Spinal cord (tissue), 10 donors: Measurements from ENCODE around the gene PITX2. TPM values are rescaled to one million over a fixed set of nuclear protein-coding genes. Genes with fewer than 3 reads are reported as not detected.

Source experiments
- DNase-seq, 6 donors: peaks; one replicate each; pipeline versions ENCODE4 v3.0.0 to v3.0.0-alpha.2; 2013 to 2015; ENCODE audit warnings: low spot score in 6 of 6, low read depth in 4 of 6
- H3K27ac ChIP-seq: one replicate; pipeline ENCODE4 v1.5.1; 2013; ENCODE audit warnings: low read depth, low read length, control low read depth
- H3K27me3 ChIP-seq: one replicate; pipeline ENCODE4 v1.6.1; 2013; ENCODE audit warnings: low read length; ENCODE audit not compliant: control insufficient read depth, insufficient read depth
- H3K36me3 ChIP-seq: one replicate; pipeline ENCODE4 v1.6.1; 2013; ENCODE audit warnings: low read length; ENCODE audit not compliant: control insufficient read depth, insufficient read depth
- H3K4me1 ChIP-seq: one replicate; pipeline ENCODE4 v1.6.1; 2013; ENCODE audit warnings: low read length; ENCODE audit not compliant: control insufficient read depth, insufficient read depth
- H3K4me3 ChIP-seq: one replicate; pipeline ENCODE4 v1.5.1; 2013; ENCODE audit warnings: low read depth, low read length, control low read depth
- H3K9me3 ChIP-seq: one replicate; pipeline ENCODE4 v1.6.1; 2013; ENCODE audit warnings: low read length; ENCODE audit not compliant: control insufficient read depth, insufficient read depth
- WGBS: methylation state at CpG from one replicate; pipeline ENCODE4 v1.1.5; 2013; ENCODE audit warnings: missing lambda C conversion rate; ENCODE audit not compliant: insufficient coverage; 5-methylcytosine and 5-hydroxymethylcytosine counted together
- polyA plus RNA-seq, 2 donors: library from polyadenylated mRNA; unstranded; fragments of 120-200 nt; gene quantifications; one replicate each; pipeline ENCODE4 v1.2.1, GENCODE V29; 2013; ENCODE audit not compliant: insufficient read length in 2 of 2
- total RNA-seq, 2 donors: library from RNA; depleted of rRNA in 1 of 2; stranded (reverse); fragments of 120-200 nt in 1 of 2; fragments of >200 nt in 1 of 2; gene quantifications; one replicate each; pipeline versions ENCODE4 v1.2.3 to v1.2.4, GENCODE V29; 2013 to 2014
- donor health status: healthy.

The PITX2 gene
- total and polyA plus RNA-seq, 4 donors: 0.33 to 2.6 (median 1.4) TPM

DNA sequence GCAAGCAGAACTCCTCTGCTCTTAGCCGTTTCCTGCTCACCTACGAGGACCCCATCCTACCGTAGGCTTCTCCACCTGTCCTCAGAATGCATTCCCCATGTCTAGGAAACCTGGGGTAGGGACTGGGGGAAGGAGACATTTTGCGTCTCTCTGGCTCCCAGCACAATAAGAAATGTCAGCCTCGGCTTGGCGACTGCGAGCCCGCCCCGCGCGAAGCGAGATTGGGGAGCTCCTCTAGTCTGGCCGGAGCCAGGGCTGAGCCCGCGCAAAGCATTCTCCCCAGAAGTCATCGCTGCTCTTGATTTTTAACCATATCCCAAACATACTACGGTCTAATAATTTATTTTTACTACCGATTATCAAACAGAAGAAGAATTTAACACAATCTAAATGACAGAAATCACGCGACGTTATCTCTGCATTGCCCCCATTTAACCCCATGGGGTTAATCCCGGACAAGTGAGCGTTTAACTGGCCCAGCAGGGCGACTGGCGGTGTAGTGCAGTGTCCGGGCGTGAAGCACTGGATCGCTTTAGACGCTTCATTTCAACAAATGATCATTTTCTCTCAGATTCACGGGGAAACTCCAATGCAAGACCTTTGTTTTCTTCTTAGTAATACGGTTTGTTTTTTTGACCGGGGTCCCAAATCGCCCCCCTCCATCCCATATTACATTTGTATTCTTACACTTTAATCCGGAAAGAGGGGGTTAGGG lies 8.0 kb upstream of the PITX2 start:
- peak in 2 of 6 donors; percentile 26 to 47 for DNase-seq
- Histone ChIP-seq H3K27ac (no peak overlapping the region), H3K27me3 (peaks cover 99% of the 10 kb centered on the region), H3K36me3 (no peaks in the 10 kb centered on the region), H3K4me3 (no peak overlapping the region), H3K9me3 (no peaks in the 10 kb centered on the region), H3K4me1 (peaks cover 35% of the 10 kb centered on the region)
- under 1% methylated on average over 24 of the region's 34 CpGs for WGBS

DNA sequence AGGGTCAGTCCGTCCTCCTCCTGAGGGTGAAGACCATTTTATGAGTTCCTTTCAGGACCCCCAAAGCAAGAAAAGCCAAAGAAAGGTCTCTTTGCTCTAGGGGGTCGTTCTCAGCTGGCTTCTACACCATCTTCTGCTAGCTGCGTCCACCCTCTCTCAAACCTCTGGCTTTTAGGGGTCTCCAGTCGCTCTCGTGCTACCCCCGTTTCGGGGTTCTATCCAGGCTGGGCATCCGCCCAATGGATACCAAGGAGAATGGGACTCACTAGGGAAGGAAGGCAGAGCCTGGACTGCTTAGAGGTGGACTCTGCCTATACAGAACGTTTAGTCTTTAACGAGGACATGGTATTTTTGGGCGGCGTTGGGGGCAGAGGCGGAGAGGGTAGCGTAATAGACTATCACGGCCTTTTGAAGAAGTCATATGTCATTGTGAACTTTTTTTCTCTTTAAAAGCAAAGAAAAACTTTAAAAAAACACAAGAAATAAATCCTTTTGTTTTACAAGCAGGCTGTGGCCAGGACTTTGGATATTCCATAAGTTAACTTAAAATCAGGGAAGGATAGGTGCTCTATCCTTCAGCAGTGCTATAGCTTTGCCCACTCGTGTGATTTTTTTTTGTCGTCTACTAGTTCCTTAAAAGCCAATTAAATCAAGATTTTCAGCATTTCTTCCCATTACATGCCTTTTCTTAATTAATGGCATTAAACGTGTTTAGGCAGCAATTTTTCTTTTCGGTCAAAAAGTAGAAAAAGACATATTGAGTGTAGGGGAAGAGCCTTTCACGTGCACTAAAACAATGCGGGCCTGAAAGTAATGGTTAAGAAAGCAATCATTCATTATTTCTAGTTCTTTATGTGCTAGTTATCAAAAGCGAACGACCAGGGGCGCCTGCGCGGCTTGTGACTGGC lies 7.2 kb upstream of the PITX2 start:
- Histone ChIP-seq H3K27me3 (peaks cover 100% of the 10 kb centered on the region), H3K36me3 (no peaks in the 10 kb centered on the region), H3K4me3 (no peak overlapping the region), H3K4me1 (peaks cover 35% of the 10 kb centered on the region), H3K9me3 (no peaks in the 10 kb centered on the region), H3K27ac (no peak overlapping the region)
- DNase-seq: peak in 2 of 6 donors; percentile 15 to 22
- 3% methylated on average over 10 of the region's 26 CpGs for WGBS

DNA sequence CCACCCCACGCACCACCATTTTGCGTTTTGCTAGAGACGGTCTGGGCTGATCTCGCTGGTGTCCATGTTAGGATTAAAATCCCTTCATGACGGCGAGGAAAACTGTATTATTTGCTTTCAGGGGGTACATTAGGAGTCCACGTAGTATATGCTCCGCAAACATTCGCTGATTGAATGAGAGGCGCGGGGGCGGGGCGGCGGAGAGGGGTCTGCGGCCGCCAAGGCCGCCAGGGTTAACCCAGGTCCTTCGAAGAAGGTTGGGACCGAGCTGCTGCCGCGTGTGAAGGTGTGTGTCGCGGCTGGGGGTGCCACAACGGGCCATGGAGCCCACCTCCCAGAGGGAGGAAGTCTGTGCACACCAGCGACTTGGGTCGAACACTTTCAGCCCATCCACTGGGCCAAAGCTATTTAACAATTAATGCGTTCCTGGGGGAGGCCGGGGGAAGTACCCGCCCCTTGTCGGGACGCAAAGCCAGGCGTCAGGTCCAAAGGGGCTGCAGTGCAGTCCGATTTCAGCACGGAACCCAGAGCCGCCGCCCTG lies 6.4 kb upstream of the PITX2 start:
- Histone ChIP-seq H3K9me3 (no peaks in the 10 kb centered on the region), H3K27me3 (peaks cover 100% of the 10 kb centered on the region), H3K27ac (no peak overlapping the region), H3K4me3 (no peak overlapping the region), H3K4me1 (peaks cover 35% of the 10 kb centered on the region), H3K36me3 (no peaks in the 10 kb centered on the region)
- WGBS: 2% methylated on average over 35 of the region's 36 CpGs
- DNase-seq: peak in 2 of 6 donors; percentile 3 to 30

GRCh38 chr4:110628663-110629213 lies 5.9 kb upstream of the PITX2 start:
- Histone ChIP-seq H3K36me3 (no peaks in the 10 kb centered on the region), H3K4me1 (peaks cover 30% of the 10 kb centered on the region), H3K27ac (no peak overlapping the region), H3K27me3 (peaks cover 100% of the 10 kb centered on the region), H3K9me3 (no peaks in the 10 kb centered on the region), H3K4me3 (no peak overlapping the region)
- DNase-seq: peak in 2 of 6 donors; percentile 38 to 56
- WGBS: 0% methylated on average over 18 of the region's 26 CpGs

- peak in 2 of 6 donors; percentile 19 to 38 for DNase-seq
- H3K4me1 ChIP-seq: peaks cover 29% of the 10 kb centered on the region
- no peaks in the 10 kb centered on the region for H3K9me3 ChIP-seq
- H3K27me3 ChIP-seq: peaks cover 100% of the 10 kb centered on the region
- H3K27ac ChIP-seq: no peak overlapping the region
- no peaks in the 10 kb centered on the region for H3K36me3 ChIP-seq
- WGBS: 11% methylated on average over 4 of the region's 11 CpGs
- no peak overlapping the region for H3K4me3 ChIP-seq
Measured at GRCh38 chr4:110627977-110628662, 5.2 kb upstream of the PITX2 start.

GRCh38 chr4:110626532-110627153 lies 3.8 kb upstream of the PITX2 start:
- no peak for DNase-seq
- WGBS: 13% methylated on average over 6 of the region's 13 CpGs
- Histone ChIP-seq H3K27me3 (peaks cover 100% of the 10 kb centered on the region), H3K9me3 (no peaks in the 10 kb centered on the region), H3K36me3 (no peaks in the 10 kb centered on the region), H3K4me3 (no peak overlapping the region), H3K27ac (no peak overlapping the region), H3K4me1 (peaks cover 32% of the 10 kb centered on the region)

DNA sequence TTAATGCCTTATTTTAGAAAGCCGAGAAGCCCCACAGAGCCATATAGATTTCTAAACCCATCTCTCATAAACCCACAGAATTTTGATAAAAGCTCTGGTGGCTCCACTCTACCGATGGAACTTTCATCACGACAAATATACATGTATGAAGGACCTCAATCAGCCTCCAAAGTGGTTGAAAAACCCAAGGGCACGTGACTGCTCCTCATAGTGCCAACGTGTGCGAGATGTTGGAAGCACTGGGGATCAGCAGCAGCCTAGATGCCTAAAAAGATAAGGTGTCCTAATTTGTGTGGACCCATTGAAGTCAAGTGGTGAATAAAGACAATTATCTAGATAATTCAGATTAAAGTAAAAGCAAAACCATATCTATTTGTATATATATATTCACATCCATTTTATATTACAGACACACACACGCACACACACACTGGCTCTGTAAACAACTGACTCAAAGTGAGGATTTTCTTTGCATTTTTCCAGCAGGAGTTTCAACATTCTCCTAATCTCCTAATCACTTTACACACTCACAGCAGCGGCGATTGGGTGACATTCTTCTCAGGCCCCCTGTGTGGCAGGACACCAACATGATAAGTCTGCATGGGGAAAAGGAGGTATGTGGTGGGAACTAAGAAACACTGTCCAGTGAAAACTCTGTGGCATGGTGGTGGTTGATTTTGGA lies 2.8 kb upstream of the PITX2 start:
- H3K27ac ChIP-seq: no peak overlapping the region
- H3K4me3 ChIP-seq: no peak overlapping the region
- H3K36me3 ChIP-seq: no peaks in the 10 kb centered on the region
- no peaks in the 10 kb centered on the region for H3K9me3 ChIP-seq
- H3K27me3 ChIP-seq: peaks cover 100% of the 10 kb centered on the region
- H3K4me1 ChIP-seq: peaks cover 35% of the 10 kb centered on the region
- no peak for DNase-seq
- WGBS: 0% methylated on average over 5 of the region's 9 CpGs

- Histone ChIP-seq H3K9me3 (no peaks in the 10 kb centered on the region), H3K4me3 (no peak overlapping the region), H3K27me3 (peaks cover 100% of the 10 kb centered on the region), H3K4me1 (peaks cover 34% of the 10 kb centered on the region), H3K36me3 (no peaks in the 10 kb centered on the region), H3K27ac (no peak overlapping the region)
- WGBS: no CpG with 5 or more reads among the region's 6 CpGs
- DNase-seq: peak in 1 of 6 donors; percentile 5
Measured at GRCh38 chr4:110624904-110625494, 2.1 kb upstream of the PITX2 start.
